ENCODE results near the gene MPPED1.
A peak's percentile ranks its signal among the peaks of the same experiment; 100 is the strongest.

MPPED1 gene

GRCh38 chr22:43424666-43425630 lies 13.1 kb downstream of the MPPED1 start:
- DNase-seq, result no peak
- intact Hi-C loops (cut with DNase I), result no loop called here

DNA sequence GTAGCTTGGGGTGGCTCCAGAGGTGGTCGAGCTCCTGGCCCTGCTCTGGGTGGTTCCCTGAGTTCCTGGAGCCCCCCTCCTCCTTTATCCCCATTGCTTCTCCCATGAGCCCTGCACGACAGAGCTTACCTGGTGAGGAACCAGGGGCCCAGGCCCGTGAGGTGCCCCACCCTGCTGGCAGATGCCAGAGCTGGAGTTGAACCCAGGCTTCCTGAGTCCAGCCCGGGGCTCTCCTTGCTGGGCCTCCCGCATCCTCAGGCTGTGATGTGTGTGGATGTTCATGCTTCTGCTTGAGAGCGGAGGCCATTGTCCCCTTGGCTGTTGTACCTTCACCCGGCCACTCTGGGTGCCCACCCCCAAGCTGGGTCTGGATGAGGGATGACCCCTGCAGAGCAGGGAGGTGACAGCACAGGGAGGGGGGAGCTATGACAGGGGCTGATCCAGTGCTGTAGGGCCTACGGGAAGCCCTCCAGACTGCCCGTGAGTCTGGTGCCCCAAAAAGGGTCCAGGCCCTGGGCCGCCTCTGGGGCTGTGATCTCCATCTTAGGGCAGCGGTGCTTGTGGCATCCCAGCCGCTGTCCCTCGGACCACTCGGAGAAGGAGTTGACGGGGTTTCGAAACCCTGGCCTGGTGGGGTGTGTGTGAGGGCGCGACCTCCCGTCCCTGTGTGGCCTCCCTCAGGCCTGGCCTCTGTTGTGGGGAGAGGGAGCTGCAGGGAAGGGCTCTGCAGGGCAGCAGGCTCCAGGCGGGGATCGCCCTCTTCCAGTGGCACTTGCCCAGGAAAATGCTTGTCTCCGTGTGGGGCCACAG lies 14.4 kb downstream of the MPPED1 start:
- no peak for DNase-seq
- intact Hi-C loops (cut with DNase I), result no loop called here

GRCh38 chr22:43426816-43427215 lies 15.0 kb downstream of the MPPED1 start:
- intact Hi-C loops (cut with DNase I), result no loop called here
- DNase-seq, result no peak

DNA sequence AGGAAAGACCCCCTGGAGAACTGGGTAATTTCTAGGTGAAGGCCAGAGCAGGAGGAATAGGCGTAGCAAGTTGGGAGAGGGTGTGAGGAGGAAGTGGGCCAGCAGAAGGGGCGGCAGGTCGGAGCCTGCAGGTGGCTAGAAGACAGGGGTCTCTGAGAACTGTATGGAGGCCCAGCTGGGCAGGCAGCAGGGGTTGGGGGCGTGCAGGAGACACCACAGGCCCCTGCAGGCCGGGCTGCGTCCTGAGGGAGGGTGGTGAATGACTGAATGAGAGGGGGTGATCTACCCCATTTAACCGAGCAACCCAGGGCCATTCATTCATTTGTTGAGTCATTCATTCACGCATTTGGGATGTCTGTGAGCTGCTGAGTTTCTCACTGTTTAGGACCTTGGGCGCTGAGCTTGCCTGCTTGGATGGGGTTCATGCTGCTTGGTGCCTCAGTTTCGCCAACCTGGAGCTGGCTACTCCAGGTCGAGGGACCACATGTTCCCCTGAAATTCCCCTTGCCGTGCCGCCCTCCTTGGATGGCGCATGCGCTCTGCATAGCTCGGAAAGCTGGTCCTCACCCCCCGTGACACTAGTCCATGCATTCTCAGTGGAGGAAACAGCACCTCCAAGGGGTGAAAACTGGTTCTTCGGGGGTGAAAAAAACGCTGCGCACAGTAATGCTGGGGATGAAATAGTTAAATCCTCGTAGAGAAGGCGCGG lies 15.6 kb downstream of the MPPED1 start:
- intact Hi-C loops (cut with DNase I), result no loop called here
- no peak for DNase-seq

DNA sequence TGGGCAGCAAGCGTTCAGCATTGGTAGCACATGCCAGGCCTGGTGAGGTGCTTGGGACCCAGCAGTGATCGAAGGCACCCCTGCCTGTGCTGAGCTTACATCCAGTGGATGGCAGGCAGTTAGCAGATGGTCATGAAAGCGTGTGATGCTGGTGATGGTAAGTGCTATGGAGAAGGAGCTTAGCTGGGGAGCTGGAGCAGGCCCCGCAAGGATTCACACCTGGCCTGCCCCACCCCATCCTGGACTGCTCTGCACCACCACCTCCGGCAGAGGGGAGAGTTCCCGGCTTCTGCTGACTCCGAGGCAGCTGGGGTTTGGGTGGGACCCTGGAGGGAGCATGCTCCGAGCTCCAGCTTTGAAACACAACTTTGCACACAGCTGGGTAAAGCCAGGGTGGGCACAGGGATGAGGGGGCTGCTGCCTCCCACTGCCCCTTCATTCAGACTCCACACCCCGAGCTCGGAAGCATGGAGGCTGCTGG lies 16.2 kb downstream of the MPPED1 start:
- intact Hi-C loops (cut with DNase I), result no loop called here
- no peak for DNase-seq

- DNase-seq, result no peak
- intact Hi-C loops (cut with DNase I), result no loop called here
Measured at GRCh38 chr22:43428521-43428920, 16.7 kb downstream of the MPPED1 start.

GRCh38 chr22:43429426-43429825 lies 17.6 kb downstream of the MPPED1 start:
- DNase-seq, result peak in 9 of 42 donors; percentile 19 to 63 (median 31)
- intact Hi-C loops (cut with DNase I), result no loop called here

DNA sequence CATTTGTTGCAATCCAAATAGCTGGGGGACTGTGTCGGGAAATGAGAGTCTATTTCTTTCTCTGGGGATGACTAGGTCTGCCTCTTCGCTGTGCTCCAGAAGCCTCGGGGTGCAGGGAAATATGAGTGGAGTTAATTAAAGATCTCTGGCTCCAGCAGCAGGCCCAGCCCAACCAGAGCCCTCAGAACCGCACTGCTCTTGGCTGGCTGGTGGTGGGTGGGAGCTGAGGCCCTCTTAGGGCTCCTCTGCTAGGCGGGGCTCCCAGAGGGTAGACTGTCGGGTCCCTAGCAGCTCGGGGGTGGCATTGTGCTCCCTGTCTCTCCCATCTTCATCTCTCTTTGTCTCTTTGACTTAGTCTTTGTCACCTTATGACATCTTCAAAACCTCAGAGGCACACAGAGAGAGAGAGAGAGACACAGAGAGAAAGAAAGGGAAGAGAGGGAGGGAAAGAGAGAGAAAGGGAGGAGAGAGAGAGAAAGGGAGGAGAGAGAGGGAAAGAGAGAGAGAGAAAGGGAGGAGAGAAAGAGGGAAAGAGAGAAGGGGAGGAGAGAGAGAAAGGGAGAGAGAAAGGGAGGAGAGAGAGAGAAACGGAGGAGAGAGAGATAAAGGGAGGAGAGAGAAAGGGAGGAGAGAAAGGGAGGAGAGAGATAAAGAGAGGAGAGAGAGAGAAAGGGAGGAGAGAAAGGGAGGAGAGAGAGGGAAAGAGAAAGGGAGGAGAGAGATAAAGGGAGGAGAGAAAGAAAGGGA lies 20.2 kb downstream of the MPPED1 start:
- intact Hi-C loops (cut with DNase I), result no loop called here
- DNase-seq, result no peak

GRCh38 chr22:43432883-43433415 lies 21.1 kb downstream of the MPPED1 start:
- no peak for DNase-seq
- intact Hi-C loops (cut with DNase I), result no loop called here

DNA sequence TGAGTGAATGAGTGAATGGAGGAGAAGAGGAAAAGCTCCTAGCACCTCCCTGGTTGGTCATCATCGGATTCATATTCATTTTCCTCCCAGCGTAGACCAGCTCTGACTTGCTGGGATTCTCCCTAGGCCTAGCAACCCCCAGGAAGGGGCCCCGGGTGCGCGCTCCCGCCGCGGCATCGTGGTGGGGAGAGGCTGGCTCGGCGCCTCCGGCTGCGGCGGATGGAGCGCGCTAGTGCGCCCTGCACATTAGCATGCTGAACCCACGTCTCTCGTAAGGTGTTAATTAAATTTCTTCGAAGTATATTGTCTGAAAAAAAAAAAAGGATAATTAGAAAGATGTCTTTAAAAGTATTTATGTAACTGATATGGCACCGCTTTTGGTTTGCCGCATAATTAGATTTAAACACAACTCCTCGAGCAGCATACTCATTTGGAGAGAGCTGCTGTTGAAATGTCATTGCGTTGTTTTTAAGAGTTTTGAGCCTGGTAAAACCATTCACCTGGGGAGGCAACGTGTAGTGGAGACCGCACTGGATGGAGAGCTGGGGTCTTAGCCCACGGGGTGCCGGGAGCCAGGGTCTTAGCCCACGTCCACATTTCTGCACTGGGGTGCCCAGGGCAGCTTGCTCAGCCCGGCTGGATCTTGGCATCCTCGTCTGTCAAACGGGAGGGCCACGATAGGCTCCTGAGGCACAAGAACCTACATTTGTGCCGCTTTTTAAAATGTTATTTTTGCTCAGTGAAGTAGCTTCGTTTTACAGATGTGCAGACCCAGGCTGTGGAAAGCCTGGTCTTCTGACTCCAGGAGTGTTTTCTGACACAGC lies 21.8 kb downstream of the MPPED1 start:
- intact Hi-C loops (cut with DNase I), result no loop called here
- DNase-seq, result no peak

DNA sequence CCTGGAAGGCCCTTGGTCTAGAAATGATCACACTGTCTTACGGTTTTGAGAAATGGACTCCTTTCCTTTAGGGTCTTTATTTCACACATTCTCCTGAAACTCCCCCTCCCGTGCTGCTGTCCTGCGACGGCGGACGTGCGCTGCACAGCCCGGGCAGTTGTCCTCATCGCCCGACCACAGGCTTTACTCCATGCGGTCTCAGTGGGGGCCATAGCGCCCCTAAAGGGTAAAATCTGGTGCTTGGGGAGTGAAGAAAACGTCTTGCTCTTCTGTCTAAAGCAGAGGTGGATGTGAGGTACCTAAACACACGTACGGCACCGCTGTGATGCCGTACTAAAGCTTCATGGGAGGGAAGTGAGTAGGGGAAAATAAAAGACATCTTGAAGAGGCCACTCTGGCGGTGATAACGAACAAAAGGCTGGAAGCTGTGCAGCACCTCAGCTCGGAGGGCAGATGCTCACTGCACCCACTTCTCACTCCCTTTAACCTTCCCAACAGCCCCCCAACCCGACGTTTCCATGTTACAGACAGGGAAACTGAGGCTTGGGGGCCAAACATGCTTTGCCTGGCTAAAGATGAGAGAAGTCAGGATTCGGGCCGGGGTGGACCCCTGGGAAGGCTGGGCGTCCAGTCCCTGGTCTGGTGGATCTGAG lies 22.6 kb downstream of the MPPED1 start:
- no peak for DNase-seq
- intact Hi-C loops (cut with DNase I), result no loop called here

GRCh38 chr22:43434928-43435311 lies 23.1 kb downstream of the MPPED1 start:
- no peak for DNase-seq
- intact Hi-C loops (cut with DNase I), result no loop called here

- DNase-seq, result peak in 10 of 42 donors; percentile 9 to 48 (median 22)
- intact Hi-C loops (cut with DNase I), result no loop called here
Measured at GRCh38 chr22:43435851-43436811, 24.3 kb downstream of the MPPED1 start.

DNA sequence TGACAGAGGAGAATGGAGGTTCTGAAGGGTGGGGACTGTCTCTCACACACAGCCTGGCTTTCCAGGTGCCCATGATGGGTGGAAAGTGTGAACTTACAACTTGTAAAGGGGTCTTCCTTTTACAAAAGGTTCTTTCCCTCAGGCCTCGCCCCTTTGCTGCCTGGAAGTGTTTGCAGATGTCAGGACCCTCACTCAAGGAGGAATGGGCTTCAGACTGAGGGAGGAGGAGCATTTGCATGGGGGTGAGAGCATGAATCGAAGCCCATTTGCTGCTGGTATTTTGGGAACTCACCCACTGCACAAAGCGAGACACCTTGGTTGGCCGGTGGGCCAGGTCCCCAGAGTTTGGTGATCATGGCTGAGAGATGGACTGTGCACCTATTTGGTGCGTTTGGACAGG lies 25.1 kb downstream of the MPPED1 start:
- intact Hi-C loops (cut with DNase I), result no loop called here
- peak in 1 of 42 donors; percentile 18 for DNase-seq

DNA sequence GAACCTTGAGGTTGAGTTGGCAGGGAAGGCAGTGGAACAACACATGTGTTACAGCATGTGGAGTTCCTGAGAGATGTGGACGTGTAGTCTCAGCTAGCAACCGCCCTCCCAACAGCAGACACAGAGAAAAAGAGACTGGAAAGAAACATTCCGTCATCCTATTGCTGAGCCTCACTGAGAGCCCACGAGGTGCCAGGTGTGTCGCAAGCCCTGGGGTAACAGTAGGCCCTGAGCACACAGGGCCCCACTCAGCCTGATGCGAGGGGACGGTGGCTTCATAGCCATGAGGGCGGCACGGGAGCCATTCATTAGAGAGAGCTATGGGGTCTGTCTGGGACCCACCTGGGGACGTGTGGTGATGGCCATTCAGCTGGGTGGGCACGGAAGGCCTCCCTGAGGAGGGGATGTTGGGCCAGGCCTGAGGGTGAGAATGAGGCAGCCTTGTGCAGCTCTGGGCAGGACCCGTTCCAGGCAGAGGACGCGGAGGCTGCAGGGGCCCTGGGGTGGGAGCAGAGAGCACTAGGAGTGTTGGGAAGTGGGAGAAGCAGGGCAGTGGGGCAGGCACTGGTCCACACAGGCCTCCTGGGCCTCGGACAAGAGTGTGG lies 26.2 kb downstream of the MPPED1 start:
- DNase-seq, result peak in 3 of 42 donors; percentile 4 to 11 (median 5)
- intact Hi-C loops (cut with DNase I), result no loop called here

Measured in head of caudate nucleus (tissue), 42 donors.